HG02970 (cell line): ENCODE results near the gene COL18A1.

Experiments used
- ATAC-seq: cut with Tn5 transposase; IDR thresholded peaks from one replicate; pipeline ENCODE4 v1.9.1; 2021; ENCODE audit warnings: mild to moderate bottlenecking, moderate library complexity, moderate number of reproducible peaks; ENCODE audit not compliant: unreplicated experiment, low FRiP score

Gene COL18A1

DNA sequence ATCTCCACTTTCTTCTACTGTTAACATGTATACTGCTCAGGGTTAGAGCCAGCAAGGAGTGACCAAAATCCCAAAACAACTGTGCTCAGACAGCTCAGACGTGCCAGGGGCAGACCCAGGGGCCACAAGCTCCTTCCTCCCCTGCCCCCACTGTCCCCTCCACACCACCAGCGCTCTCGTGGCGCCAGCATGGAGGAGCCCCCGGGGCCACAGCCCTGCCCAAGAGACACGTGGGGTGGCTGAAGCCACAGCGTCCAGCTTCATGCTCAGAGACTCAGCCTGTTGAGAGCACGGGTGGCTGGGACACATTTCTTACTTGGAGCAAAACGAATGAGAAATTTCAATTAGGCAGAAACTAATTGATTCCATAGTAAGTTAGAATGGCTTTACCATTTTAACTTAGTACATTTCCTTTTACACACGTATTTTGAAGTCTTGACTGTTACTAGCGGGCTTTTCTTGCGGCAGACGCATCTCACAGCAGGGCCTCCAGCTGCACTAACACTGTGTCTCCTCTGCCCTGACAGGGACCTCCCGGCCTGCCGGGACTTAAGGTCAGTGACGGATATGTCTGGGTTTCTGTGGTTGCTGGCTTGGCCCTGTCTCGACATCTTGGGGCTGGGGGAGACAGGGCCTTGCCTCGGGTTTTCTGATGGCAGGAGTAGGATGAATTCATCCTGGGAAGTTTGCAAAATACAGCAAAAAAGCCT, 83.1 kb downstream of the COL18A1 start:
- ATAC-seq, result no peak

DNA sequence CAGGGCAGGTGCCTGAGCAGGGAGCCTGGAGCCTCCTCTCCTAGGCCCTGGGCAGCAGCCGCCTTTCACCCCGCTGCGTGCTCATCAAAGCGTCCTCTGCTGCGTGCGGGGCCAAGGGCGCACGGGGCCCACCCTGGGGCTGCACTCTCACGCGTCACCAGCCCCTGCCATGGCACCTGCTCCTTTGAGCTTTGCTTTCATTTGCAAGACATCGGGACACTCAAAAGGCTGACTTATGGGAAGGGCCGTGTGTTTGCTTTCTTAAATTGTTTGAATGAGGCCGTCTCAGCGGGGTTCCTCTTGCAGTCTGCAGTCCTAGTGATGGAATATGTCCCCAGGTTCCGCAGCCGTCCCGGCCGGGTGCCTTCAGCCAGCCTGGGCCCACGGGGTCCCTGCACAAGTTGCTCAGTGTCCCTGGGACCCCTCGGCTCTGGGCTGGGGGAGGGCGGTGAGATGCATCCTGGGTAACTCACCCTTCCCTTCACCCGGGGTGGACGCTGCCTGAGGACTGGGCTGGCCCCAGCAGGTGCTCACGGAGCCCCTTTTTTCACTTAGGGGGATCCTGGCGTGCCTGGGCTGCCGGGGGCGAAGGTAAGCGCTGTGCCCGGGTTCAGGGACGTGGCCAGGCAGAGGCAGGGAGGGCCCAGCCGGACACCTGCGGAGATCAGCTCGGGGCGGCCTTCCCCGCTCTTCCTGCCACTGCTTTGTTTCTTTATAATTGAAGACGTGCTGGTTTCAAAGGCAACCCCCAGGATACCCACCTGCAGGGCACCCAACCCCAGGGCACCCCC, 84.2 kb downstream of the COL18A1 start:
- no peak for ATAC-seq

DNA sequence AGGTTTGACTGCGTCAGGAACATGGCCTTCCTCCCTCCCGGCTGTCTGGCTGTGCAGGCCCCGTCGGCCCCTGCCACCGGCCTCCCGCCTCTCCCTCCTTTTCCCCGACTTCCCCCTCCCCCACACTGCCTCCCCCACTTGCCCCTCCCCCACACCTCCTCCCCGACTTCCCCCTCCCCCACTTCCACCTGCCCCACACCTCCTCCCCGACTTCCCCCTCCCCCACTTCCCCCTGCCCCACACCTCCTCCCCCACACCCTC, 84.7 kb downstream of the COL18A1 start:
- ATAC-seq, result no peak

DNA sequence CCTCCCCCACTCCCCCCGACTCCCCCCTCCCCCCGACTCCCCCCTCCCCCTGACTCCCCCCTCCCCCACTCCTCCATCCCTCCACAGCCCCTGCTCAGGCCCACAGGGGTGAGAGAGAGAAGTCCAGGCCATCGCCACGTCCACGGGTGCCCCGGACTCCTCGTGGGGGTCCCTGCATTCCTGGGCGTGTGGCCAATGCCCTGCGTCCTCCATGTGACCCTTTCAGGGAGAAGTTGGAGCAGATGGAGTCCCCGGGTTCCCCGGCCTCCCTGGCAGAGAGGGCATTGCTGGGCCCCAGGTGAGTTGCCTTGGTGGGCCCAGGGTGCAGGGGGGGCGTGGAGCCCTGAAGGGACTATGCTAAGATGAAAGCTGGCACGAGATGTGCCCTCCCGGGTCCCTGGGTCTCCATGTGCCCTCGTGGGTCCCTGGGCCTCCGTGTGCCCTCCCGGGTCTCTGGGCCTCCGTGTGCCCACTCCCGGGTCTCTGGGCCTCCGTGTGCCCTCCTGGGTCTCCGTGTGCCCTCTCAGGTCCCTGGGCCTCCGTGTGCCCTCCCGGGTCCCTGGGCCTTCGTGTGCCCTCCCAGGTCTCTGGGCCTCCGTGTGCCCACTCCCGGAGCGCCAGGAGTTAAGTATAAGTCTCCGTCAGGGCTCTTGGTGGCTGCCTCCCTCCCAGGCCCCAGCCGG, 85.2 kb downstream of the COL18A1 start:
- ATAC-seq, result no peak

DNA sequence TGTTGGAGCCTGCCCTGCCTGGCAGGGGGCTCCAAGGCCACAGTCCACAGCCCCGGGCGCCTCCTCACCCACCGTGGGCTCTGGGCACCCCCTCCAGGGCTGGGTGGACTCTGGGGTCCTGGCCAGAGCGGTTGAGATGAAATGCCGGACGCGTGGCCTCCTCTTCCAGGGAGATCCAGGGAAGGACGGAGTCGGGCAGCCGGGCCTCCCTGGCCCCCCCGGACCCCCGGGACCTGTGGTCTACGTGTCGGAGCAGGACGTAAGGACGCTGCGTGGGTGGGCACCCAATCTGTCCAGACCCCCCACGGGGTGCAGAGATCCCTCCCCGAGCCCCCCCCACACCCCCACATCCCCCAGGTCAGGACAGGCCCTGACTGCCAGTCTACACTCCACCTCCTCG, 86.1 kb downstream of the COL18A1 start:
- no peak for ATAC-seq

DNA sequence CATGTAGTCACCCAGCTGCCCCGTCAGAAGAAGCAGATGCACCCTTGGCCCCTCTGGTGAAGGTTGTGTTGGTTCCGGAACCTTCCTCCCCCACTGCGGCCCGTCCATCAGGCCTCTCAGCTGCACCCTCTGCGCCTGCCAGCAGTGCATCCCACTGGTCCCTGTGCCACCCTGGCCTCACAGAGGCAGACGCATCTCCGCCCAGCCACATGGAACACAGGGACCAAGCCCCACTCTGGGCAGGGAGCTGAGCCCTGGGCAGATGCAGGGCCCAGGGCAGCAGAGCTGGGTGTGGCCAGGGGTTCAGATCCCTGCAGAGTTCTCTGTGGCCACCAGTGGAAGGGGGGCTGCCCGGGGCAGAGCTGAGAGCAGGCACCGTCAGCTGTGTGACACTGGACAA, 86.7 kb downstream of the COL18A1 start:
- ATAC-seq, result no peak

DNA sequence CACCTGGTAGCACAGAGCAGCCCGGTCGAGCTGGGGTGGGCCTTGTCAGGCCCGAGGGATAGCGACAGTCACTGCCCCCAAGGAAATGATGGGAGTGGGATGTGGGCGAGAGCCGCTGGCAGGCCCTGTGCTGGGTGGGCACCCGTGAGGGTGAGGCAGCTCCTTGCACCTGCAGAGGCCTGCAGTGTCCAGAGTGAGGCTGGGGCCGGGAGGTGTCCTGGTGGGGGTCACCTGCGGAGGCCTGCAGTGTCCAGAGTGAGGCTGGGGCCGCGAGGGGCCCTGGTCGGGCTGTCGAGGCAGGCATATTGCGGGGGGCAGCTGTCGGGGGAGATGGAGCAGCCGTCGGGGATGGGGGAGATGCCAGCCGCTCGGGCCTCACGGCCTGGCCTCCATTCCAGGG, 87.8 kb downstream of the COL18A1 start:
- no peak for ATAC-seq

DNA sequence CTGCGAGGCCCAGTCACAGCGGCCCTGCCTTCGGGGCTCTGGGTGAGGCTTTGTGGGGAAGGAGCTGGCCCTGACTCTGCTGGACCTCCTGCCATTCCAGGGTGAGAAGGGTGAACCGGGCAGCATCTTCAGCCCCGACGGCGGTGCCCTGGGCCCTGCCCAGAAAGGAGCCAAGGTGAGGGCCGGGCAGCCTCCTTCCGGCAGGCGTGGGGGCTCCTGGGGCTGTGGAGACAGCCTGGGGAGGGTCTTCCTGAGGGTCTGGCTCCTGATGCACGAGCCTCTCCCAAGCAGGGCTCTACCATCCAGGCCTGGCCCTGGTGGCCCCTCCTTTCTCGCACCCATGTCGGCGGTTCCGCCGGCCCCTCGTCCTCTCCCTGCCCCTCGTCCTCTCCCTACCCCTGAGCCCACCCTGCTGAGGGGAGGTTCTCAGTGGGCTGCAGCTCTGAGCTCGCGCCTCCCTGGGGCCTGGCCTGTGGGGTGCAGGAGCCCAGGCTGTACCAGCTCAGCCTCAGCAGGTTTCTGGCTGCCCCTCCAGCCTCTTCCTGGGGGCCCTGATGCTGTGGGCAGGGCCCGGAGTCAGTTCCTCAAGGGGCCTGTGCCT, 88.5 kb downstream of the COL18A1 start:
- ATAC-seq, result no peak

DNA sequence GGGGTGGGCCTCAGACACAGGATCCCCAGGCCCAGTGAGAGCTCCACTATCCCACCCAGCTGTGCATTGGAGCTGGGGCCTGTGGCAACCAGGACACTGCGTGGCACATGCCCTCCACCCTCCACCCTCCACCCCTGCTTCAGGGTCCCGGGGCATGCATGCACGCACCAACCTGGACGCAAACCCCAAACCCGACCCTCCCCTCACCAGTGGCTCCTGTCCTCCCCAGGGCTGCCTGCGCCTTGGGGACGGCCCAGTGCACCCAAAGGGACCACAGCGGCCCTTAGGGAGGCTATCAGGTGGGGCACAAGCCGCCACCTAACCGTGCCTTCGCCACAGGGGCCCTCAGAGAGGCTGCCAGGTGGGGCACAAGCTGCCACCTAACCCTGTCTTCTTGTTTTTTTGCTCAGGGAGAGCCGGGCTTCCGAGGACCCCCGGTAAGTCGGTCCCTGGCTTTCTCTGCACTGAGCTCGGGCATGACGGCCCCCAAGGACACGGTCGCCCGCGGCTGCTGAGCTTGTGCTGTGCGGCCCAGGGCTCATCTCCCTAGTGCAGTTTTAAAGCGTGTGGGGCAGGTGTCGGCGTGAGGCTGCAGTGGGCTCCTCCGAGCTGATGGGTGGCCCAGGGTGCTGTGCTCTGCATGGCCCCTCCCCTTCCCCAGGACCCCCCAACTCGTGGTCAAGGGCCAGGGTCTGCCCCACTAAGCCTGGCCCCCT, 89.3 kb downstream of the COL18A1 start:
- ATAC-seq, result no peak

DNA sequence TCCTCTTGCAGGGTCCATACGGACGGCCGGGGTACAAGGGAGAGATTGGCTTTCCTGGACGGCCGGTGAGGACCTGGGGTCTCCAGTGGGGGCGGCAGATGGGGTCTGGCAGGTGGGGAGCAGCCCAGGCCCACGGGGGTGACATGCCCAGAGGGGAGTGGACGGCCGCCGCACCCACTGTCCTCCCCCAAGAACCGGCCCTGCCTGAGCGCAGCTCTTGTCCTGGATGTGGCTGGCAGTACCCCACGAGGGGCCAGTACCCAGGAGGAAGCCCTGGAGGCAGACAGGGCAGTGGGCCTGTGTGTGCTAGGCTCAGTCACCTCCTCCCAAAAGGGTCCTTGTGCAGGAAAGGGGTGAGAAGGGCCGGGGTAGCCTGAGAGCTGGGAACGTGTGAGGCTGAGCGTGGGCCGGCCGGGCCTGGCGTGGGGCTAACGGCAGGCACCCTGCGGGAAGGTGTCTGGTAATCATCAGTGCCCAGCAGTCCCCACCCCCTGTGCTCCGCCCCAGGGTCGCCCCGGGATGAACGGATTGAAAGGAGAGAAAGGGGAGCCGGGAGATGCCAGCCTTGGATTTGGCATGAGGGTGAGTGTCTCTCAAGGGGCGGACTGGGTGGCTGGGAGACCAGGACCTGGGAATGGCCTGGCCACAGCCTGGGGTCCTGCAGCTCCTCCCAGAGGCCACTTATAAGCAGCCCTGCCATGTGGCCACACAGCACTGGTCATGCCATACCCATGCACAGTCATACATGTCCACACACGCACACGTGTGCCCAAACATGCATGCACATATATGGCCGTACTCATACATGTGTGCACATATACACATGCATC, 90.1 kb downstream of the COL18A1 start:
- no peak for ATAC-seq

DNA sequence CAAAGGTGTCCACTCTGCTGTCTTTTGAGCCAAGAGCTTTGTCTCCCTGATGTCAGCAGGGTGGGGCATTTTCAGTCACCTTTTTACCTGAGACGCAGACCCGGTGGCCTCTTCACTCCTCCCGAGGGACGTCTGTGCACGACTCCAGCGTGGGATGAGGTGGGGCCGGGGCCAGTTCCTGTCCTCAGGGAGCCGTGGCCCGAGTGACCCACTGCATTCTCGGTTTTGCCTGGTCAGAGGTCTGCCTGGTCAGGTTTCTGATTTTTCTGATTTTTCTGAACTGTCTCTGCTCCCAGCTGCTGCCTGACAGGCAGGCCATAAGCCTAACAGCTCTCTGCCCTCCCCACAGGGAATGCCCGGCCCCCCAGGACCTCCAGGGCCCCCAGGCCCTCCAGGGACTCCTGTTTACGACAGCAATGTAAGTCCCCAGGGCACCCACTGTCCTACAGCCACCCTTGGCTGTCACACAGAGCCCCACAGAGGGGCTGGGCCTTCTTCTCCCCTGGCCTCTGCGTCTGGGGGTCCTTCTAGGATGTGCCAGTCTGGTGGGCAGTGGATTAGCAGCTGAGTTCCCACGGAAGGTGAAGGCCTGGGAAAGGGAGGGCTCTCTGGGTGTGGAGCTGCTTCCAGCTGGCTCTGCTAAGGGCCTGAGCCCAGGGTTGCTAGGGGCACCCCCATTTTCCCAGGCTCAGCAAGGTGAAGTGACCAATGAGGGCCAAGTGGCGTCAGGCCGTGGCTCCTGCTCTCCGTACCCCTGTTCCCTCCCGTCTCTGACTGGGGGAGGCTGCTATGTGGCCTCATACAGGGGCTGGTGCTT, 91.4 kb downstream of the COL18A1 start:
- no peak for ATAC-seq

DNA sequence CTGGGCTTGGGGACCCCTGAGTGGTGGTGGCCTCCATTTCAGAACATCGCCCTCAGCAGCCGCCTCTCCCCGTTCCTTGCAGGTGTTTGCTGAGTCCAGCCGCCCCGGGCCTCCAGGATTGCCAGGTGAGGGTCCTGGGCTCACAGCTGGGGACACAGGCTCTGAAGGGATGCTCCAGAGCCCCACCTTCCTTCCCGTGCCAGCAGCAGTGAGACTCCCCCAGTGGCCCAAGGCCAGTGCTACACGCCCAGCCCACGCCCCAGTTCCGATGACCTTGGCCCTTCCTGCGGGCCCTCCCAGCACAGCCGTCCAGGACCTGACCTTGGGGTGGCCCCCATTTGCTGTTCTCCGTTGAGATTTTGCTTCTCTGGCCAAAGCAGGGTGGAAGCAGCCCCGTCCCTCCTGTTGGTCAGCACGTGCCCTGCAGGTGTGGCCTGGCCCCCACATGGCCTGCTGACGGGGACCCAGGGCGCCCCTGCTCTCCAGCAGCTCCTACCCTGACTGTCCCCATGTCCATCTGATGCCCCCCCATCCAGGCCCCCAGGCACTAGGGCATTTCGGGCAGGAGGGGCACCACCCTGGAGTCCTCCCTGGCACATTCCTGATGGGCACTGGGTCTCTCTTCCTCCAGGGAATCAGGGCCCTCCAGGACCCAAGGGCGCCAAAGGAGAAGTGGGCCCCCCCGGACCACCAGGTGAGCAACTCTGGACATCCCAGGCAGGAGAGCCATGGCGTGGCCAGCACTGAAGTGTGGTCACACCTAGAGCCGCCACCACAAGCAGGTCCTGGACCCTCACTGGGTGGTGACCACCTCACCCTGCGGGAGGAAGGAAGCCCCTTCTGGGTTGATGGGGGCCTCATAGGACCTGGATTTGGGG, 92.2 kb downstream of the COL18A1 start:
- no peak for ATAC-seq

DNA sequence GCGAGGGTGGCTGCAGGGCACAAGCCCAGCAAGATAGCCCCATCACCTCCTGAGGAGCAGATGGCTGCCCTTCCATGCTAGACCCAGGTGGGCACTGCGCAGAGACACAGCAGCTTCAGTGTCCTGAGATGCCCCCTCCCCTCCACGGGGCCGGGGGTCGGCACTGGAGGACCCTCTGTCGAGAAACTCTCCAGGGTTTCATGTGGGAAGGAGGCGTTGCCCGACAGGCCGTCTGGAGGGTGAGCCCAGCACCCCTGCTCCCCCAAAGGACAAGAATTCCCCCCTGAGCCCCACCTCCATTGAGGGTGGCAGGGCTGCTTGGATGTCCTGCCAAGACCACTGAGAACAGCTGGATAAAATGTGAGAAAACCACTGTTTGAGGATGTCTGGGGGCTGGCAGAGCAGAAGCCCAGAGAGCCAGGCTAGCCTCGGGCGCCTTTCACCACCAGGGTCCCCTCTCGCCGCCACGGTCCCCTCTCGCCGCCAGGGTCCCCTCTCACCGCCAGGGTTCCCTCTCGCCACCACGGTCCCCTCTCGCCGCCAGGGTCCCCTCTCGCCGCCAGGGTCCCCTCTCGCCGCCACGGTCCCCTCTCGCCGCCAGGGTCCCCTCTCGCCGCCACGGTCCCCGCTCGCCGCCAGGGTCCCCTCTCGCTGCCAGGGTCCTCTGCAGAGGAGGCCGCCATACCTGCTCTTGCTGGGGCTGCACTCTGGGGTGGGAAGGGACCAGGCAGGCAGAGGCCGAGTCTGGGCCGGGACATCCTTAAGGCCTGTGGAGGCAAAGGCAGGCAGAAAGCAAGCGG, 93.1 kb downstream of the COL18A1 start:
- ATAC-seq, result no peak

DNA sequence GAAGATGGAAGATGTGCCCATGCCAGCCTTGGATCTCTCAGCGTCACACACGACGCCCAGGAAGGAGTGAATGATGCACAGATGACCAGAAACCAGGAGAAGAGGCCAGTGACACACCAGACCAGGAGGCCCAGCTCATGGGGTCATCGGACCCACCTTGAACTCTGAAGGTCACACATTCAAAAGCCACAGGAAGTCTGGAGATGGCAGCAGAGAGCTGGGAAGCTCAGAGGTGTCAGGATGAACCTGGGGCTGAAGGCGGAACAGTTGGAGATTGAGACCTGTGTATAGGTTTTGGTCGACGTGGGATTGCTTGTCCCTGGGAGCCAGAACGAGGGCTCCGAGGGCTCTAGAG, 93.7 kb downstream of the COL18A1 start:
- ATAC-seq, result no peak

DNA sequence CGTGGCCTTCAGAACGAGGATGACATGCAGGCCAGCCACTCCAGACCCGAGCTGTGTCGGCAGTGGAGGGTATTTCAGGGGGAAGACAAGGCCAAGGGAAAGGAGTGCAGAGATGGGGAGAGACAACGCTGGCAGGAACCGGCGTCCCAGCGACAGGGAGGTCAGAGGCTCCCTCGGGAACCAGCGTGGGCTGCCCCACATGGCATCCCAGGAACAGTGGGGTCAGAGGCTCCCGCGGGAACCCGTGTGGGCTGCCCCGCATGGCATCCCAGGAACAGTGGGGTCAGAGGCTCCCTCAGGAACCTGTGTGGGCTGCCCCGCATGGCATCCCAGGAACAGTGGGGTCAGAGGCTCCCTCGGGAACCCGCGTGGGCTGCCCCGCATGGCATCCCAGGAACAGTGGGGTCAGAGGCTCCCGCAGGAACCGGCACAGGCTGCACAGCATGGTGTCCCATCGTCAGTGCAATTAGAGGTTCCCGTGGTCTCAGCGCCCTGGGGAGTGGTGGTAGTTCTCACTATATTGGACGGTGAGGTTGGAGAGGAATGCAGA, 94.3 kb downstream of the COL18A1 start:
- ATAC-seq, result no peak

DNA sequence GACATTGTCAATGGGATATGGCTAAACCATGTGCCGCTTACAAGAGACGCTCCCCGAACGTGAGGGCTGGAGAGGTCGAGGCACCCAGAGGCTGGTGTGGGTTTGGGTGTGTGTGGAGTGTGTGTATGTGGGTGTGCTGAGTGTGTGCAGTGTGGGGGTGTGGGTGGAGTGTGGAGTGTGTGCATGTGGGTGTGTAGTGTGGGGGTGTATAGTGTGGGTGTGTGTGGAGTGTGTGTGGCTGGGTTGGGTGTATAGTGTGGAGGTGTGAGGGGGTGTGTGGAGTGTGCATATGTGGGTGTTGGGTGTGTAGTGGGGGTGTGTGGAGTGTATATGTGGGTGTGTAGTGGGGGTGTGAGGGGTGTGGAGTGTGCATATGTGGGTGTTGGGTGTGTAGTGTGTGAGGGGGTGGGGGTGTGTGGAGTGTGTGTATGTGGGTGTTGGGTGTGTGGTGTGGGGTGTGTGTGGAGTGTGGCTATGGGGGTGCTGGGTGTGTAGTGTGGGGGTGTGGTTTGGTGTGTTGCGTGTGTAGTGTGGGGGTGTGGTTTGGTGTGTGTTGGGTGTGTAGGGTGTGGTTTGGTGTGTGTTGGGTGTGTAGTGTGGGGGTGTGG, 95.1 kb downstream of the COL18A1 start:
- ATAC-seq, result no peak
